GM03348 (cell line): ENCODE measurements around the gene NDUFB2.
"Not testable (repeated sequence)": the region's sequence is repeated elsewhere in the genome, so short reads cannot be mapped to it uniquely, and the experiment has no call there.

Source experiments
- DNase-seq: peaks from one replicate; pipeline ENCODE4 v3.0.0; 2012; ENCODE audit warnings: low spot score

NDUFB2 gene

DNA sequence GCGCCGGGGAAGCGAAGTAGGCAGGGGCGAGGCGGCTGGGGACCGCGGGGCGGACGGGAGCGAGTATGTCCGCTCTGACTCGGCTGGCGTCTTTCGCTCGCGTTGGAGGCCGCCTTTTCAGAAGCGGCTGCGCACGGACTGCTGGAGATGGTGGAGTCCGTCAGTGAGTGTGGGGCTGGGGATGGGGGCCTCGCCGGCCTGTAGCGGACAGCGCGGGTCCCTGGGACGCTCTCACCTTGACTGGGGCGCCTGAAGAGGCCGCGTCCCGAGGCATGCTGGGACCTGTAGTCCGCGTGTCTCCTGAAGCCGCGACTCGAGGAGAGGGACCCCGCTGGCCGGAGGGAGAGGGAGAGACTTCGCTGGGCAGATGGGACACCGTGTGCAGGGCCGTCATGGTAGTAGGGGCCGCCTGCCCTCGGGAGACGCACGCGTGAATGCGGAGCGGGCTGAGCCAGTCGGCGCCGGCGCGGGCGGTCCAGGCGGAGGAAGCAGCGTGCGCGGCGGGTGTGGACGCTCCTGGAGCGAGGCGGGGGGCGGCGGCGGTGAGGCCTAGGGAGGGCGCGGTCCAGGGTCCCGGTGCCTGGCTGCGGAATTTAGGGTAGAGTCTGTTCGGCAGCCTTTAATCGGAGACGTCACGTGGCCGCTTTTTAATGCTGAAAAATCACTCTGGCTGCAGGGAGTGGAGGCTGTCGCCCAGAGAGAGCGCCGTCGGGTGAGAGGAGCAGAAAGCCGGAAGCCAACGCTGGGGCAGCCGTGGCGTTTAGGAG, at the start of gene NDUFB2:
TSS of gene NDUFB2 (plus strand) at position 29 of the 767 bp plus-strand sequence. CDS start at position 66, 37 bp downstream.
- DNase-seq, result peak; percentile 86

DNA sequence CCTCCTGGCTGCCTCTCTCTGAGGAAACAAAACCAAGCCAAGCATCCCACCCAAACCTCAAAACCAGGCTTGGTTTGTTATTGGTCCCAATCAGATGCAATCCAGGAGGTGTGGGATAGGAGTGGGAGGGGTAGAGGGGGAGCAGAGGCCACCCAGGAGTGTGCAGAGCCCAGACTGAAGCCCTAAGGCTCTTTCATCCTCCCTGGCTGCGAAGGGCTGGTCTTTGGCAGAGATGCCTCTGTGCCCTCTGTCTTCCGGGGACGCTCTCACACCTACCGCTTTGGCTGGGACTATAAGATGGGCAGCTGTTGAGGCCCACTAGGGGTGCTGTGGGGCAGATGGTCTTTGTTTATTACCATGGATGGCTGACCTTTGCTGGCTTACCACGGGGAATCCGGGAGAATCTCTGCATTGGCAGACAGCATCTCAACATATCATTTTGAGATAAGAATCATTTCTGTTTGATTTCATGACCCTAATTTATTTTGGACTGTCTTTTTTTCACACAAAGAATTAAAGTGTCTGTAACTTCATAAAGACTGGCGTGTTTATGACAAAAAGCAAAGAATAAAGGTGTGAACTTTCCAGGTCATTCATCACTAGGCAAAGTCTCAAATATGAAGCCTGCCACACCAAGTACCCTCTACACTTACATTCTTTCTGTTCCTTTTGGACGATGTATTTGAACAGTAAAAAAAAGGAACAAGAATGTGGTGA, 49.4 kb upstream of the NDUFB2 start:
- DNase-seq, result peak; percentile 57

DNA sequence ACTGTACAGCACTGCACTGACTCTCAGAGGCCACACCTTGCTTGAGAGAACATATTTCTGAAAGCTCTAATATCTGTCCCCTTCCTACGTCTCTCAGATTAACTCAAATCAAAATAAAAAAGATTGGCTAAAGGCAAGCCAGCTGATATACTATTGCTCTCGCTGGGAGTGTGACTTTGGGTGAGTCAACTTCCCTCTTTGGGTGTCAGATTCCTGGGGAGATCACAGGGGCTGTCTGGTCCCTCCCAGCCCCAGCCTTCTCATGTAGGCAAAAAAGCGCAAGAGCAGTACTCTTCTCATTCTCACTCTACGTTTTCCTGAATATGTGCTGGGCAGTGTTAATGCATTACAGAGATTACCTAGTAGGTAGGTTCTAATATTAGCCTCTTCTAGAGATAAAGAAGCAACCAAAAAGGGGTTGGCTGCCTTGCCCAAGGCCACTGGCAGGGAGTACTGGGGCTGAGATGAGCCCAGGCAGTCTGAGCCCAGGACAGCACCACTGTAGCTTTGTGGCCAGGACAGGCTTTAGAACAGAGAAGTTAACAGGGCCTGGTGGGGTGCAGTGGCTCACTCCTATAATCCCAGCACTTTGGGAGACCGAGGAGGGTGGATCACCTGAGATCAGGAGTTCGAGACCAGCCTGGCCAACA, 46.8 kb upstream of the NDUFB2 start:
- no peak for DNase-seq

GRCh38 chr7:140650367-140650766, 46.1 kb upstream of the NDUFB2 start:
- DNase-seq, result no peak

DNA sequence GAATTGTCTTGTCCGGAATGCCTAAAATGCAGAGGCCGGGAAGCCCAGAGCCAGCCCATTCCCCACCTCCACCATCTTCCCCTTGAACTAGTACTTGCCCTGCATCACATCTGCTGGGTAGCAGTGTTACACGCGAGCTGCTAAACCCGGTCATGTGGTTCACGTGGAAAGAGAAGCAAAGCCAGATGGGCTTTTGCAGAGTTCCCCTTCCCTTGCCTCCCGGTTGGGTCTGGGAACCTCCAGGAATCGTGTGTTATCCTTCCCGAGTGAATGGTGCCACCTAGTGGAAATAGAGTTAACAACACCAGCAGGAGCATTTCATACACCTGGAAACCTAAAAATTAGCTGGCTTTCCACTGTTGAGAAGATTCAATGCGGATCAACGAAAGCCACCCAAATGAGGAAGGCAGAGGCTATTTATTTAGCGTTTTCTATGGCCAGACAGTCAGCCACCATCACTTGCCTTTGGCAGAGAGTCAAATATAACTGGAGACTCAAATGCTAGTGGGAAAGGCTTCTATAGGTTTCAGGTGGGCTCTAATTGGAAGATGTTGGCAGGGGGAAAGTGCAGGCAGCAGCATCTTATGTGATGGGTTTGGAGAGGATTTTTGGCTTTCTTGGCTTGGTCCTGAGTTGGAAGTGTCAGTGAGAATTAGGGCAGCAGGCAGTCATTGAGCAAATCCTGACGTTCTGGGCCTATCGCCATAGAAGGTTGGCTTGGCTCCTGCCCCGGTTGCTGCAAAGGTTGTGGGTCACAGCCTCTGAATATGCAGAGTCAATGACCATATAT, 43.0 kb upstream of the NDUFB2 start:
- DNase-seq, result peak; percentile 88

DNA sequence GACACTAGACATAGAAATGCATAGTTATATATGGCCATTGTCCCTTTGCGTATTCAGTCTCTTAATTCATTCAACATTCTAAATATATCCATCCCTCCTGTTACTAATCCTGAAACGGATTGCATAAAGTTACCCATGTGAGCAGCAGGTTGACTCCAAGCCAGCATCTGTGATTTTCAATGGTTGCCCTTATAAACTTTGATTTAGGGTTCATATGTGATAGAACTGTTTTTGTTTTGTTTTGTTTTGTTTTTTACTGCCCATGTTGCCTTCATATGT, 42.5 kb upstream of the NDUFB2 start:
- DNase-seq, result no peak

DNA sequence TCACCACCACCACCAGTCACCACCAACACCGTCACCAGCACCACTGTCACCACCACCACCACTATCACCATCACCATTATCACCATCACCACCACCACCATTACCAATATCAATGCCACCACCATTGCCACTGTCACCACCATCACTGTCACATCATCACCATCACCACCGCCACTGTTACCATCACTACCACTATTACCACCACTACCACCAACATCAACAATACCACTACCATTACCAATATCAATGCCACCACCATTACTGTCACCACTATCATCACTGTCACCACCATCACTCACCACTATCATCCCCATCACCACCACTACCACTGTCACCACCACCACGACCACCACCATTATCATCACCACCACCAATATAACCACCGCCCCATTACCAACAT, 41.8 kb upstream of the NDUFB2 start:
- DNase-seq, result no peak

GRCh38 chr7:140655511-140656408, 40.7 kb upstream of the NDUFB2 start:
- DNase-seq, result no peak

DNA sequence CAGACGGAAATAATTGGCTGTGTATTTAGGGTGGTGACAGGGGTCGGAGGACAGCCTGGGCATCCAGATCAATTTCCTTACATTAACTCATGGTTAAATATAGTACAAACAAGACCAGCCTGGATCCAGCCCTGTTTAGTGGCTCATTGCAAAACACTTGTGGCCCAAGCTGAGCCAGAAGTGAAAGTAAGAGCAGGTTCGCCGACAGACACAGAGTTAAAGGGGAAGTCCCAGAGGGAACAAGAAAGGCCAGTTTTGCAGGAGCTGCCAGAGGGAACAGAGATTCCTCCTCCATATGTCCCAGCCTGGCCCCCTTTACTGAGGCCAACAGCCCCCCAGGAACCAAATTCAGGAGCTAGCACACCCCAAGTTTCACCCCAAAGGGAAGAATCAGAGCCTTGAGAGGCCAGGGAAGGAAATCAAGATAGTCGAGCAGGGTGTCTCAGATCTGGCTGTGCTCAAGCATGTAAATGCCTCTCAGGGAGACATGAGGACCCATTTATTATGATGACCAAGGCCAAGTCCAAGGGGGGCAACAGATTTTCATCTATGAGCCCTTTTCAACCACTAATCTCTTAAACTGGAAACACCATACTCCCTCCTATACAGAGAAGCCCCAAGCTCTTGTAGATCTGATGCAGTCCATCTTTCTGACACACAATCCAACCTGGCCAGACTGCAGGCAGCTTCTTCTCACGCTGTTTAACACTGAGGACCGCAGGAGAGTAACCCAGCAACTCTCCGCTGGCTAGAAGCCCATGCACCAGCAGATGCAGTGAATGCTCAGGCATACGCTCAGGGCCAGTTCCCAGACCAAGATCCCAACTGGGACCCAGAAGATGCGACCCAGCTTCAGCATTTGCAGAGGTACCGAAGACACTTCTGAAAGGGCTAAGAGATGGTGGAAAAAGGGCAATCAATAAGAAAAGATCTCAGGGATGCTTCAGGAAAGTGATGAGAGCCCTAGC, 39.7 kb upstream of the NDUFB2 start:
- DNase-seq, result peak; percentile 49

- no peak for DNase-seq
Observed at GRCh38 chr7:140657891-140658290, 38.6 kb upstream of the NDUFB2 start.

DNA sequence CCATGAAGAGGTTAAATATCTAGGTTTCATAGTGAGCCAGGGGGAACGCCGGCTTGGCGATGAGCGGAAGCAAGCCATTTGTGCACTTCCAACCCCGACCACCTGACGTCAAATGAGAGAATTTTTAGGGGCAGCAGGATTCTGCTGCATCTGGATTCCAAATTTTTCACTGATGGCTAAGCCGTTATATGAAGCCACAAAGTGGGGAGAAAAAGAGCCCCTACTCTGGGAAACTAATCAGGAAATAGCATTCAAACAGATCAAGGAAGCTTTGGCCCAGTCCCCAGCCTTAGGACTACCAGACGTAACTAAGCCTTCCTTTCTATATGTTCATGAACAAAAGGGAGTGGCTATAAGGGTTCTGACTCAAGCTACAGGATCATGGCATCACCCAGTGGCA, 36.7 kb upstream of the NDUFB2 start:
- DNase-seq, result no peak

- no peak for DNase-seq
Observed at GRCh38 chr7:140661124-140661523, 35.4 kb upstream of the NDUFB2 start.

DNA sequence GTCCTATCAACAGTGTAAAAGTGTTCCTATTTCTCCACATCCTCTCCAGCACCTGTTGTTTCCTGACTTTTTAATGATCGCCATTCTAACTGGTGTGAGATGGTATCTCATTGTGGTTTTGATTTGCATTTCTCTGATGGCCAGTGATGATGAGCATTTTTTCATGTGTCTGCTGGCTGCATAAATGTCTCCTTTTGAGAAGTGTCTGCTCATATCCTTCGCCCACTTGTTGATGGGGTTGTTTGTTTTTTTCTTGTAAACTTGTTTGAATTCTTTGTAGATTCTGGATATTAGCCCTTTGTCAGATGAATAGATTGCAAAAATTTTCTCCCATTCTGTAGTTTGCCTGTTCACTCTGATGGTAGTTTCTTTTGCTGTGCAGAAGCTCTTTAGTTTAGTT, 33.6 kb upstream of the NDUFB2 start:
- not testable (repeated sequence) for DNase-seq

GRCh38 chr7:140667476-140667875, 29.0 kb upstream of the NDUFB2 start:
- DNase-seq, result no peak

DNA sequence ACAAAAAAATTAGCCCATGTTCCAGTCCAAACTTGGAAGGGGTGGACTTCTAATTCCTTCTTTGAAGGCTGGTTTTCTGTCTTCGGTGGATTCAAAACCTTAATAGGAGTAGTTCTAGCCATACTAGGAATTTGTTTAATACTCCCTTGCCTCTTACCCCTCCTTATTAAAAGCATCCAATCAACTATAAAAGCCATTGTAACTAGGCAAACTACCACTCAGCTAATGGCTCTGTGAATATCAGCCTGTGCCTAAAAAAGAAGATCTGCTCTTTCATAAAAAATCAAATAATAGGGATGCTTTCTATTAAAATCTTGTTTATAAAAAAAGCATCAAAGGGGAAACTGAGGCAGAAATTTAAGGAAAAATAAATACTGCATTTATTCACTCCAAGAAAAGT, 27.9 kb upstream of the NDUFB2 start:
- no peak for DNase-seq

DNA sequence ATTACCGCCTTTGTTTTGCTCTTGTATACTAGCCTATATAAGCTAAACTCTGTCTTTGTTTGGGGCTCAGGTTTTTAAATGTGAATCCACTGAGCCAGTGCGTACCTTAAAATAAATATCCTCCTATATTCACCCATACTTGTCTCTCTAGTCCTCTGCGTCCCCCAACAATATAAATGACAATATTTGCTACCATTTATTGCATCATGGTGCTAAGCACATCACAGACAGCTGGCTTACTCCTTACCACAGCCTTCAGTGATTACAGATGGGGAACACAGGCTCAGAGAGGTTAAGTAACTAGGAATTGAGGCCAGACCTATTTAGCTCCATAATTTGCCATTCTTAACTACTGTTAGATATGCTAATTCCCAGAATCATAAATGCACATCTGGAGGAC, 27.2 kb upstream of the NDUFB2 start:
- no peak for DNase-seq

DNA sequence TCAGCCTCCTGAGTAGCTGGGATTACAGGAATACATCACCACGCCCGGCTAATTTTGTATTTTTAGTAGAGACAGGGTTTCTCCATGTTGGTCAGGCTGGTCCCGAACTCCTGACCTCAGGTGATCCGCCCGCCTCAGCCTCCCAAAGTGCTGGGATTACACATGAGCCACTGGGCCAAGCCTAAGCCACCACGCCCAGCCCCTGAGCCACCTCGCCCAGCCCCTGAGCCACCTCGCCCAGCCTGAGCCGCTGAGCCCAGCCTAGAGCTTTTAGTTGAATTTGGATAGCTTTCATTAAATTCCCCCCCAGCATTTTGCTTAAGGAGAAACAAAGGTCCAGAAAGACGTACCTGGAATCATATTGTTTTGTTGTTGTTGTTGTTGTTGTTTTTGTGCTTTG, 26.6 kb upstream of the NDUFB2 start:
- not testable (repeated sequence) for DNase-seq

- no peak for DNase-seq
Observed at GRCh38 chr7:140670343-140670935, 26.1 kb upstream of the NDUFB2 start.

- no peak for DNase-seq
Observed at GRCh38 chr7:140671966-140672365, 24.5 kb upstream of the NDUFB2 start.
